GM21367 (cell line): ENCODE results near the gene DCST2.

Source experiments
- ATAC-seq: cut with Tn5 transposase; IDR thresholded peaks from one replicate; pipeline ENCODE4 v1.9.1; 2021; ENCODE audit not compliant: unreplicated experiment

The DCST2 gene

DNA sequence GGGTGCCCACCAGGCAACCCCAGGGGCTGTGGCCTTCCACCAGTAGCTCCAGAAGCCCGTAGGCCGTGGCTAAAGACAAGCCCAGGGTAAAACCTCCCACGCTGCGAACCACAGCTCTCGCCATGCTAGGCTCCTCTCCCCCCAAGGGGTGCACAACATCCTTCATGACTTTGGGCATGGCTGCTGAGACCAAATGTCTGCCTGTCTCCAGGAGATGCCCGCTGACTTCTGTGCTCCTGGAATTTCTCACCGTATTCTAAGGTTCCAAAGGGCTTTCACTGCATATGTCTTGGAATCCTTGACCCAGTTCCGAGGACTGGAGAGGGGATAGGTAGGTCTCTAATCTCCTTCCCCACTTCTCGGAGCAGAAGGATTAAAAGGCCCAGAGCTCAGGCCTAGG is at the start of gene DCST2, which contains the start of gene DCST1:
Gene DCST2 (minus strand): TSS at position 258 of the 400 bp plus-strand sequence. CDS start 80 bp downstream, at position 178.
Gene DCST1 (plus strand): TSS at position 301 of the 400 bp plus-strand sequence. CDS start 213 bp downstream, outside the sequence.
- no peak for ATAC-seq

DNA sequence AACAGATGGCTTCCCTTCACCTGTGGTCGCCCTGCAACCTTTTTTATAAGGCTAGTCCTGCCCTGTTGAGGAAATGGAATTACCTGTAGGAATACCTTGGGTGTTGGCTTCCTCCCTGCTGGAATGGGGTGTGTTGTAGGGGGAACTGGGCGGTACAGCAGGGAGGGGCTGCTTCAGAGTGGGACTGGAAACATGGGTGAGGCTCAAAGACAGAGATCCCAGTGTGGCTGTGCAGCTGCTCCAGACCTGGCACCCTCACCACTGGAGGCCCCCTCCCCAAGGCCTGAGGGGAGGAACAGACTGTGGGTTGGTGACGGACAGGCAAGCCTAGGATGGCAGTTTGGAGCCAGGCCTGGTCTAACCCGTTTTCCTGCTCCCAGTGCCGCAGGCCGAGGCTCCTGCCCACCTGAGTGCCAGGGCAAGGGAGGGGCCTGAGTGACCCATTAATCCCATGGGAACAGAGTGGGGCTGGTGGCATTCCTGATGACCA is 49.5 kb upstream of the DCST2 start:
- no peak for ATAC-seq

DNA sequence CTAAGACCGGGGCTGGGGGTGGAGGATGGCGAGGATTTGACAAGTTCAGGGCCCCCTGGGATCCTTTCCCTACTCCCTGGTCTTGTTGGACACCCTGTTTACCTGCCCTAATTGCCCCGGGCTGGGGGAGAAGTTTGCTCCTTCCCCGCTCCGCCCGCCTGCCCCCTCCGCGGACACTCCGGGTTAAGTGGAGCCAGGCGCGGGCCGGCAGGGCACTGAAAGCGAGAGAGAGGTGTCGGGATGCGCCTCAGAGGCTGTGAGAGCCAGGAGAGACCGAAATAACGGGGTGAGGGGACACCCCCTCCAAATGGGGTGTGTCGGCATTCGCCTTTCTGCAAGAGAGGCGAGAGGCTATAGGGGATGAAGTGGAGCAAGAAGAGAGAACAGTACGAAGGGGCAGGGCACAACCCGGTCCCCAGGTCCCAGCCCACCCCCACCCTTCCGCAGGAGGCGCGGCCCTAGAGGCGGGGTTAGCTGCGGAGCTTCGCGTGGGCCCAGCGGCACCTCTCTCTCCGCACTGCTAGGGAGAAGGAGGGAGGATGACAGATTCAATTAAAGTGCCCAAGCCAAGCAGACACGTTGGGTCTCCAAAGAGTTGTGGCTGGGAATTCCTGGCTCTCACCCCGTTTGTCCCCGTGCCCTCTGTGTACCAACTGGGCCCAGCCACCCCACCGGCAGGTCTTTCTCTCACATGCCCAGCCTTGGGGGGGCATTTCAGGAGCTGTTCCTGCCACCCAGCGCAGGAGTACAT is 48.9 kb upstream of the DCST2 start:
- ATAC-seq, result no peak

DNA sequence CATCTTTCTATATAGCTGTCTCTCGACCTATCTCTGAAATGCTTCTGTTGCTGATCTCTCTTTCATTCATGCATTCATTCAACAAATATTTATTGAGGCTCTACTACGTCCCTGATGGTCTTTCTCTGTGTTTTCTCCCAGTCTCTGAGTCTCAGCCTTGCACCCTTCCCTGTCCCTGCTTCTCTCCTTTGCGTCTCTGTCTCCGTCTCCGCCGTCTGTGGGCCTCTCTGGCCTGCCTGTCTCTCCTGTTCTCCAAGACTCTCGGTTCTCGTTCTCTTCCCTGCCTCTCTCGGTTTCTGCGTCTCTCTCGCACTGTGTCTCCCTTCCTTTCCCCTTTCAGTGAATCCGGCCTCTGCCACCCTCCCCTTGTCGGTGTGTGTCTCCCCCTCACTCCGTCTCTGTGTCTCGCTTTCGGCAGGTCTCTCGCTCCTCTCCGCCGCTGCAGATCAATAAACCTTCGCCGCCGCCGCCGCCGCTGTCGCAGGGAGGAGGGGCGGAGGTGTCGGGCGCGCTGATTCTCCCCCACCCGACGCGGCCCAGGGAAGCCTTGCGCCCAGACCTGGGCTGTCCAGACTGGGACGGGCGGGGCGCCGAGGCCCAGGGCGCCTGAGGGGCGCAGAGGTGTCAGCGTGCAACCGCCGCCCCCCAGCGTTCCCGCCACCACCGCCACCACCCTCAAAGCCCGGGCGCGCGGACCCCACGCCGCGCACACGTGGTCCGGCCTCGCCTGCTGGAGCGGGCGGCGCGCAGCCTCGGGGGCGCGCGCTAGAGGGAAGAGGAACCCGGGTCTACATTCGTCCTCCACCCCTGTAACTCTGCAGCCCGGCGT is 48.1 kb upstream of the DCST2 start:
- no peak for ATAC-seq

DNA sequence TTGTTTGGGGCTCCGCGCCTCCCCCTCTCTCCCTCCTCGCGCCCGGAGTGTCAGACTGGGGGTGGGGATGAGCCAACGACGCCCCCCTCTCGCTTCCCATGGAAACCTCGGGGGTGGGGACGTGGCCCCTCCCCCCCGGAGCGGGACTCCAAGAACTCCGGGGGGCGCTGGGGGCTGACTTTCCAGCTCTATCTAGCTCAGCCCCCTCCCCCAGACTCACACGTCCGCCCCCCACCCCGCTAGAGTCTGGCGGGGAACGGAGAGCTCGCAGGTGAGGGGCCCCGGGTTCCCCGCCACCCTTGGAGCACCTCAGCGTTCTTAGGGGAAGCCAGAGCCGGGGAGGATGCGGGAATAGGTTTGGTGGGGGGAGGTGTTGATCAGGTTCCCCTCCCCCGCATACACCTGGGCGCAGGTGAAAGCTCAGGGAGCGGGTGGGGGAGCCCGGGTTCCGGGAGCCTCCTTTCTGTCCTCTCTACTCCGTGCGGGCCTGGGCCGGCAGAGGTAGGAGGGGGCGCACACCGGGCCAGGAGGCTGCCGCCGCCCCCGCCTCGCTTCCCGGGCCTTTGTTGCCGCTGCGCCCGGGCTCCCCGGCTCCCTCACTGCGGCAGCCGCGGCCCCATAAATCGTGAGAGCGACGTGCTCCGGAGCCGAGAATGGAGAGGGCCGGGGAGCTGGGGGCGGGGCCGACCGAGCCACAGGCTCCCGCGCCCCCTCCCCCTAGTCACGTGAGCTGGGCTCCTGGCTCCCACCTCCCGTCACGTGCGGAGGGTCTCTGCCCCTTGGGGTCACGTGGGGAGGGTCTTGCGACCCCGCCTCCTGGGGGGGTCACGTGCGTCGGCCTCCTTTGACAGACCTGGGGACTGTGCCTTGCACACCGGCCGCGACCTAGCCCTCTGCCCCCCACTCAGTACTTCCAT is 47.0 kb upstream of the DCST2 start:
- no peak for ATAC-seq

DNA sequence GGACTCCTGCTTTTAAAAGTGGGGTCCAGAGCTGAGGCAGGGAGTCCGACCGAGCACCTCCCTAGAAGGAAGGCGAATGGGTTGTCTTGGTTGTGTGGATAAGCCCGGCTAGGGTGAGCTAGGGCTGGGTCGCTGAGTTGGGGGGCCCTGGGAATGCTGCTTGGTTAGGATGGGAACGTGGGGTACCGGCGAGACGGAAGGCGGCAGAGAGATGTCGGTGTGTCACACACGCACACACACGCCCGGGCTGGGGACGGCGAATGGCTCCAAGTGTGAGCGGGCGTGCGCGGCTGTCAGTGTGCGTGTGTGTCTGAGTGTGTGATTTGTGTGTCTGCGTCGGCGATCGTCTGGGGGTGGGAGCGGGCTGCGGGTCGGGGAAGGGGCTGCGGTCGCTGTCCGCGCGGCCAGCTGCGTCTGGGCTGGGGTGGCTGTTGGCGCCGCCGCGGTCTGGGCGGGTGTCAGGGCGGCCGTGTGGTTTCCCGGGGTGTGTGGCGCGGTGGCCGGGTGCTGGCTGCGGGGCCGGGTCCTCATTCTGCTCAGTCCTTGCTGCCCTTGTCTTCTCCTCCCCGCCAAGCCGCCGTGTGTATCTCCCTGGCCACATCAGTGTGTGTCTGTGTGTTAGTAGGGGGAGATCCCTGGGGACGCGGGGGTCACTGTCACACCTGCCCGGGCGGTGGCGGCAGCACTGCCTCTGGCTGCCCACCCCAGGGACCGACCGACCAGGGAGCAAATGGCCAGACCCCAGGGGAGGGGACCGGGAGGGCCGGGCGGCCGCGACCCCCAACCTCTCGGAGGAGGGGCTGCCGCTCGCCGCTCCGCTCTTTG is 46.1 kb upstream of the DCST2 start:
- ATAC-seq, result no peak

DNA sequence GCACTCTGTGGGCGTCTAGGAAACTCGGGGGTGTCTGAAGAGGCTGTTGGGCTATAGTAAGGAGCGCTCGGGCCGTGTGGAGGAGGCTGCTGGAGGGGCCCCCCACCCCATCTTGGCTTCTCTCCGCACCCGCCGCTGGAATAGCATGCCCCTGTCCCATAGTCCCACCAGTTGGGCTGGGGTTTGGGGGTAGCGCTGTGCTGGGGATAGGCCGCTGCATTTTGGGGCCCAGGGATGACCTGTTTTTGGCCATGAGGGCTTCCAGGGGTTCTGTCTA is 45.6 kb upstream of the DCST2 start:
- no peak for ATAC-seq

DNA sequence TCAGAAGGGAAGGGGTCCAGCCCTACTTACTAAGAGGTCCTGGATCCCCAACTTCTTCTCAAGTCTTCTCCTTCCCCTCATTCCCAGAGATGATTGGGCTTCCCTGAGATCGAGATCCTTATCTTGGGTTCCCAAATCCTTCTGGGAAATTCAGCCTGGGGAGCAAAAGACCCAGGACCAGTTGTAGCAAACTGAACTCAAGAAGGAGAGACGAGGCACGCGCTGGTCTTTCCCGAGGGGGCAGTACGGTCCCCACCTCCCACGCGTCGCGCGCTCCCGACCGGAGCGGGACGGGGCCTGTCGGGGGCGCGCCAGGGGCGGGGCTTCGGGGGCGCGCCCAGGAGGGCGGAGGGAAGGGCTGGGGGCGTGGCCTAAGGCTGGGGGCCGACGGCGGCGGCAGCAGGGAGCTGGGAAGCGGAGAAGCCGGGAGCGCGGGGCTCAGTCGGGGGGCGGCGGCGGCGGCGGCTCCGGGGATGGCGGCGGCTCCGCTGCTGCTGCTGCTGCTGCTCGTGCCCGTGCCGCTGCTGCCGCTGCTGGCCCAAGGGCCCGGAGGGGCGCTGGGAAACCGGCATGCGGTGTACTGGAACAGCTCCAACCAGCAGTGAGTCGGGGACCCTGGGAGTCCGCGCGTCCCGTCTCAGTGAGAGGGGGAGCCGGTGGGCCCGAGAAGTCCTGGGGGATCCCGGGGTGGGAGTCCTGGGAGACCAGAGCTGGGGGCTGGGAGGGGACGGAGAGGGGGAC is 45.1 kb upstream of the DCST2 start, which contains the start of gene EFNA3:
Gene EFNA3 (plus strand): TSS at position 369 of the 741 bp plus-strand sequence. CDS start 105 bp downstream, at position 474.
- ATAC-seq, result no peak

DNA sequence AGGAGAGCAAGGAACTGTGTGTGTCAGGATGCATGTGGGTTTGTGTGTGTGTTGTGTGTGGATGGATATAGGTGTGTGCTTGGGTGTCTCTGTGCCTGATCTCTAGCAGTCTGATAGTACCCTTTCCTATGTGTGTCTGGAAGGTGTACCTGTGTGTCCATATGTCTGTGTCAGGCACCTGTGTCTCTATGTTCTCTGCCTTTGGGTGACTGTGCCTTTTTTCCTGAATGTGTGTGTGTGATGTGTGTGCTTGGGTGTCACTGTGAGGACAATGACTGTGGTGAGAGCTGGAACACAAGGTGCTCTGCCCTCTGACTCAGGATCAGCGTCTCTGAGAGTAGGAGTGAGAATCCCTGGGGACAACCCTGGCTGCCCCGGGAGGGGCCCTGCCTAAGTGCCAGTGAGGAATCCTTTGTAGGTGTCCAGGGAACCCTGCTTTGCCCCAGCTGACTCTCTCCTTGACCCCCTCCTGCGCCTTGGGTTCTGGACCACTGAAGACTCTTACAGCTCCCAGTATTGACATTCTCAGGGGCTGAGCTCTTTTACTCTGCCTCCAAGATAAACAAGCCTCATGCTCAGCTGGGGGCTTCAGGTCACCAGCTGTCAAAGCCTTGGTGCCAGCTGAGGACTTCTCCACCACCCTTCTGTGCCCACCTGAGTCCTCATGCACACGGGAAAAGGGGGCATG is 44.3 kb upstream of the DCST2 start:
- ATAC-seq, result no peak

DNA sequence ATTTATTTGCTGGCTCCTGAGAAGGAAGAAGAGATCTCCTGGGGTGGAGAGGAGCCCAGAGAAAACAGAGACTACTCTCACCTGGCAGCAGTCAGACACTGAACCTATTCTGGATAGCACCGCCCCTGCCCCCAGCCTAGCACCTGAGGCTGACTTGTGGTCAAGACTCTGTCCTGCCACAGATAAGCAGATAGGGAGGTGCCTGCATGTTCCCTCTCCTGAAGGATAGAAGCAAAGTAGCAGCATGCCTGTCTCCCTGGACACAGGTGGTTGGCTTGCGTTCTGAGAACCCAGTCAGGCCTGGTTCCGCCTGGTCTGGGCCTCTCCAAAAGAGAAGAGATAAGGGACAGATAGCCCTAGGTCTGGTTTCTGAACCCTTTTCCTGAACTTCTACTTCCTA is 43.8 kb upstream of the DCST2 start:
- no peak for ATAC-seq

DNA sequence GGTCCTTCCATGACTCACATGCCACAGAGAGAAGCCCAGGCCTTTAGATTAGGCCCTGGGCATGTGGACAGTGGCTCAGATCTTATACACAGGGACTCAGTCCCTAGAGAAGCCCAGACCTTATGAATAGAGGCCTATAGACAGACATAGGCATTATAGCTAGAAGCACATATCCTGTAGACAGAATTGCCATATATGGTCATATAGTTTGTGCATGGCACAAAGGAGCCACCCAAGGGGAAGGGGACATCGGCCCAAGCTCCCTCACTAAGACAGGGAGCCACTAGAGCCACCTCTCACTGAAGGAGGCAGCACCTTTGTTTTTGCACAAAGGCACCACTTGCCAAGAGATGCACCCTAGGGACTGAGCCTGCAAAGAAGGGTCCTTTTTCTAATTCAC is 42.8 kb upstream of the DCST2 start:
- no peak for ATAC-seq

DNA sequence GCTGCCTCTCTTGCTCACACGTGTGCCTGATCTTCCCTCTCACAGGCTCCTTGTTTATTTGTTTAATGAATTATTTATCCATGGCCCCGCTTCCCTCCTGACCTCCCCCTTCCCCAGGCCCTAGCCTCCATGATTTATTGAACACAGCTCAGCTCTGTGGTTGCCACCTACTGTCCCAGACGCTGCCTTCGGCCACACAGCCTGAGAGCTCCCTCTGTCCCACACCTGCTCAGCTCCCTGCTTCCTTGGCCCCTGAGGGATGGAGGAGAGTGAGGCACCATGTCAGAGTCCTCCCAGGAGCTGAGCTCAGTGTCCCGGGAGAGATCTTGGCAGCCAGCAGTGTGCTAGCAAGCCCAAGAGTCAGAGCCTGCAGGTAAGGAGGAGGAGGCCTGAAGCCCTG is 42.0 kb upstream of the DCST2 start:
- no peak for ATAC-seq

DNA sequence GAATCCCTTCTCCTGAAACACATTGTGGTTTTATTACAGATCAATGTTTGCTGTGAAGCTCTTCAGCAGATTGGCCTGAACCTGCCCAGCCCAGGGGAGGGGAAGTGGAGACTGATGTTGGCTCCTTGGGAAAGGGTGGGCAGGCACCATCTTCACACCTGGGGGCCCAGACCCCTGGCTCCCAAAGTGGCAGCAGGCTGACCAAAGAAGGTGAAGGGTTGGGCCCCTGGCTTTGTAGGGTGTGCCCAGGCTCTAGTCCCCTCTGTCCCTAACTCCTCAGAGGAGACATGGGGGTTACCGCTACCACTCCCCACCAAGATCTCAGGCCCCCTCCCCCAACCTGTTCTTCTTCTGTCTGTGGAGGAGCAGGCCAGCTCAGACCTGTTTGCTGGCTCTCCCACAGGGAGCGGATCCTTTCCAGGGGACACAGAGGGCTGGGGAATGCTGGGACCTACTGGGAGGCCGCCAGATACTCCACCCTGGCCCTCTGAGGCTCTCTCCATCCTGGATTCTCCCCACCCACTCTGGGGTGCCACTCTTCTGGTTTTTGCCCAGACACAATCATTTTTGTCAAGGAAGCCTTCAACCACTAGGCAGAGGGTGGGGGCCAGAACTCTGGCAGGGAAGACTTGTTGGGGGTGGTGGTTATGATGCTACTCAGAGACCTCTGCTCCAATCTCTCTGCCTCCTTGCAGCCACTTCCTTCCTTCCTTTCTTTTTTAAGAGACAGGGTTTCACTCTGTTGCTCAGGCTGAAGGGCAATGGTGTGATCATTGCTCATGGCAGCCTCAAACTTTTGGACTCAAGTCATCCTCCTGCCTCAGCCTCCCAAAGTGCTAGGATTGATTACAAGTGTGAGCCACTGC is 40.0 kb upstream of the DCST2 start:
- ATAC-seq, result no peak

DNA sequence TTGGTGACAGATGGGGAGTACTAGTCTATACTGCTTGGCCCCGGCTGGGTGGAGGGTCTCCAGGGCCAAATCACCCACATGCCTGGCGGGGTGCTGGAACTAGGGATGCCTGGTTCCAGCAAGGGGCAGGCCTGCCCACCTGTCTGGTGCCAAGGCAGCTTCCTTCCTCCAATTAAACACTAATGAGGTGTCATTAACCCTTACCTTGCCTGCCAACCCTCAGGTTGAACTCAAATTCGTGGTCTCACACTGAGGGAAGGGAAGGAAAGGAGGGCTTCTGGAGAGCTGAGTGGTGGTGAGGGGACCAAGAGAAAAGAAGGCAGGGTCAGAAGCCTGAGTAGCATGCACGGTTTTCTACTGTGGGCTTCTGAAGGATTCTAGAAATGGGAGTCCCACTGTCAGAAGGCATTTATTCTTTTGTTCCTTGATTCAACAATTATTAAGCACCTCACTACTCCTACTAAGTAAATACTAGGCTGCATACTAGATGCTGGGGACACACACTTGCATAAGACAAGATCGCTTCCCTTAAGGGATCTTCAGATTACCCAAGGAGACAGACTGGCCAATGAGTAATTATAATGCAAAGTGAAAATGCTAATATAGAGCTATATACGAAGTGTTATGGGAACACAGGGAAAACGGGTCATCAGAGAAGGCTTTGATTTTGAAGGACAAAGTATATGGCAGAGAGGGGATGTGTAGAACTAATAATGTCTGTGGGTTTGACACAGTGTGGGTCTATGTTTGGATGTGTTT is 39.1 kb upstream of the DCST2 start:
- ATAC-seq, result no peak

DNA sequence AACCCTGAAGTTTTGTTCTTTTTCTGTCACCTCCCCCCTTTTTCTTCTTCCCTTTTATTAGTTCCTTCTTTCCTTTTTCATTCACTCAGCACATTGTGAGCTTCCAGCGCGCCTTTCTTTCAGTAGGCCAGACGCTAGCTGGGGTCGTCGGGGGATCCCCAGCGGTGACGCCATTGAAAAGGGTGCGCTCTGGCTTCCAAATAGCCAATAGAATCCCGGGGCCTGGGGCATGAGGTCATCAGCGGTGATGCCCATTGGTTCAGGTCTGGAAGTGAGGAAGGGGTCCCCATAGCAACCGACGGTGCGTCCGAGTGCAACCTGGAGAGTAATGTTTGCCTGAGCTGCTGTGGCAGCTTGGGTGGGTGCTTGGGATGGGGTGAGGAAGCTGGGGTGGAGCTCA is 38.1 kb upstream of the DCST2 start:
- ATAC-seq, result no peak

DNA sequence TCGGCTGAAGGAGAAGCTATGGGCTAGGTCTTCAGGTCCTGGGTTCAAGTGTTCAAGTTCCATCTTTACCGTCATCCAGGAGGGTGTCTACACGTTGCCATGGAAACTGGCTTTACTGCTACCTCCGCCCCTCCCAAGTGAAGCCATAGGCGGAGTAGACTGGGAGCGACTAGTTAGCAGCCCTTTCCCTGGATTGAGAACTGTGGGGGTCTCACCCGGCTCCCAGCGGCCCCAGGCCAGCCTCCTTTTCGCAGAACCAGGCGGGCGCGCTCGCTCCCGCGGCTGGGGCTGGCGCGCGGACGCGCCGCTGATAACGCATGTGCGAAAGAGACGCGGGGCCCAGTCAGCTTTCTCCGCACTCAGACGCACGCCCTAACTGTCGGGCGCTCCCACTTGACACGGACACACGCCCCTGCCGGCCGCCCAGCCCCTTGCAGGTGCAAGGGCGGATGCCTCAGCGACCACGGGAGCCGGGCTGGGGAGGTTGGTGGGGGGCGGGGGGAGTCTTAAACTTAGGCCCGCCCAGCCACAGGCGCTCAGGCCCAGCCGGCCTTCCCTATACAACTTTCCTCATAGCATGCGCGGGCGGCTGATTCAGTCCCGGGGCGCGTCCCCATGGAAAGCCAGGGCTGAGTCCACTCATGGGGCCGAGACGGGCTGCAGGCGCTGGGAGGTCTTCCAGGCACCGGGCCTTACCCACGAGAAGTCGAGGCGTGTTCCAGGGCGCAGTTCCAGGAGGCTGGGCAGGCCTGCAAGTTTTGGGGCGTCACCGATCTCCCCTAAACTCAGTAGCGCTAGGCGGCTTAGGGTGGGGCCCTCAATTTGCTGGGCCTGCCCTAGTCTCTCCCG is 37.4 kb upstream of the DCST2 start:
- ATAC-seq, result no peak
